Measurements from ENCODE around the gene SEM1.
"Not testable (repeated sequence)": the region's sequence is repeated elsewhere in the genome, so short reads cannot be mapped to it uniquely, and the experiment has no call there.

- TF ChIP-seq CTCF (IDR thresholded peaks at IDR 0.05 in 4 of 5, conservative IDR thresholded peaks at IDR 0.05 in 1 of 5); POLR2A (IDR thresholded peaks at IDR 0.05): not testable (repeated sequence)
Measured at GRCh38 chr7:96662151-96662550, 47.5 kb downstream of the SEM1 start.
